H1 (cell line): ENCODE results near the gene TDRD12. TPM values are rescaled to one million over a fixed set of nuclear protein-coding genes. Genes with fewer than 3 reads are reported as not detected.

Experiments
- CTCF ChIA-PET: fragments of 300-600 bp; sonication (Branson Sonifier 250); formaldehyde crosslinking; loops from one replicate; lab custom pipeline; 2021; ENCODE audit not compliant: partially characterized antibody; lab: Charles Lee
- POLR2A ChIA-PET: fragments of 300-600 bp; sonication (Branson Sonifier 250); formaldehyde crosslinking; loops from one replicate; lab custom pipeline; 2021; ENCODE audit warnings: inconsistent platforms; ENCODE audit not compliant: partially characterized antibody; lab: Charles Lee
- DNase-seq, 2 experiments: peaks; one replicate each; pipeline versions ENCODE4 v3.0.0 to v3.0.0-alpha.2; 2010 to 2022; ENCODE audit warnings: low spot score in 2 of 2, low read depth in 1 of 2, mixed read lengths in 1 of 2
- FAIRE-seq: peaks from 2 replicates; lab custom pipeline; 2011; peaks lifted over from hg19 to GRCh38; lab: Jason Lieb, UNC
- H2AFZ ChIP-seq: 2 replicates; pipeline ENCODE4 v1.8.1; 2012; ENCODE audit warnings: low read length, inconsistent platforms
- H2AK5ac ChIP-seq: 2 replicates; pipeline ENCODE4 v1.6.1; 2013; ENCODE audit warnings: low read depth, low read length
- H2BK120ac ChIP-seq: replicated peaks from 2 replicates; pipeline ENCODE3; 2013; ENCODE audit warnings: low read depth, low read length, inconsistent platforms
- H2BK12ac ChIP-seq: 2 replicates; pipeline ENCODE4 v1.6.1; 2013; ENCODE audit warnings: low read depth, low read length
- H2BK15ac ChIP-seq: 2 replicates; pipeline ENCODE4 v1.6.1; 2013; ENCODE audit warnings: low read length
- H2BK20ac ChIP-seq: 2 replicates; pipeline ENCODE4 v1.6.1; 2013; ENCODE audit warnings: low read length
- H2BK5ac ChIP-seq: 2 replicates; pipeline ENCODE4 v1.6.1; 2013; ENCODE audit warnings: low read depth, low read length
- H3K14ac ChIP-seq: 2 replicates; pipeline ENCODE4 v1.6.1; 2013; ENCODE audit warnings: inconsistent platforms; ENCODE audit not compliant: insufficient read length
- H3K18ac ChIP-seq: 2 replicates; pipeline ENCODE4 v1.6.1; 2013; ENCODE audit warnings: low read length; ENCODE audit errors: extremely low read depth
- H3K23ac ChIP-seq: 2 replicates; pipeline ENCODE4 v1.6.1; 2013; ENCODE audit warnings: inconsistent platforms; ENCODE audit not compliant: insufficient read length
- H3K23me2 ChIP-seq: 2 replicates; pipeline ENCODE4 v1.6.1; 2013; ENCODE audit warnings: low read depth, low read length
- H3K27ac ChIP-seq: 2 replicates; pipeline ENCODE4 v1.6.1; 2011; ENCODE audit warnings: low read depth, low read length, inconsistent platforms
- H3K27me3 ChIP-seq, 4 experiments: replicated peaks in 1 of 4; 1 replicate in 1 of 4; 2 replicates in 3 of 4; pipeline versions ENCODE4 v1.6.1 to v1.8.1; 2011 to 2013; ENCODE audit warnings: low read length in 3 of 4, mild to moderate bottlenecking in 3 of 4, inconsistent platforms in 2 of 4, mixed read lengths in 2 of 4, moderate library complexity in 1 of 4; ENCODE audit not compliant: control insufficient read depth in 3 of 4, insufficient read depth in 3 of 4; ENCODE audit errors: extremely low read depth in 1 of 4
- H3K36me3 ChIP-seq, 4 experiments: 2 replicates each; pipeline versions ENCODE4 v1.6.1 to v1.8.1; 2011 to 2013; ENCODE audit warnings: mild to moderate bottlenecking in 4 of 4, low read length in 3 of 4, moderate library complexity in 2 of 4, control low read depth in 1 of 4, inconsistent platforms in 1 of 4; ENCODE audit not compliant: insufficient read depth in 4 of 4, control insufficient read depth in 2 of 4
- H3K4ac ChIP-seq: replicated peaks from 2 replicates; pipeline ENCODE3; 2013; ENCODE audit warnings: low read length, low read depth, mixed read lengths, inconsistent platforms; ENCODE audit not compliant: insufficient read length
- H3K4me1 ChIP-seq, 4 experiments: replicated peaks in 1 of 4; 1 replicate in 1 of 4; 2 replicates in 3 of 4; pipeline versions ENCODE4 v1.6.1 to v1.8.1; 2011 to 2013; ENCODE audit warnings: low read length in 3 of 4, inconsistent platforms in 2 of 4, mixed read lengths in 1 of 4; ENCODE audit not compliant: insufficient read depth in 4 of 4, control insufficient read depth in 3 of 4
- H3K4me2 ChIP-seq, 2 experiments: 2 replicates each; pipeline versions ENCODE4 v1.6.1 to v1.8.1; 2011 to 2013; ENCODE audit warnings: low read depth in 2 of 2, low read length in 2 of 2, control low read depth in 1 of 2, inconsistent platforms in 1 of 2, mild to moderate bottlenecking in 1 of 2; ENCODE audit not compliant: insufficient read depth in 1 of 2
- H3K4me3 ChIP-seq, 4 experiments: fragments of 200-600, 300-600 bp in 1 of 4; sonication (generic), shearing (Covaris generic), sonication (Bioruptor Twin) in 1 of 4; 2 replicates each; pipeline versions ENCODE4 v1.5.1 to v1.8.1; 2011 to 2016; ENCODE audit warnings: low read length in 4 of 4, low read depth in 3 of 4, control low read depth in 2 of 4, inconsistent platforms in 2 of 4, mild to moderate bottlenecking in 2 of 4, mixed read lengths in 1 of 4, moderate library complexity in 1 of 4; ENCODE audit not compliant: insufficient read depth in 2 of 4; ENCODE audit errors: extremely low read depth in 1 of 4
- H3K56ac ChIP-seq: replicated peaks from 2 replicates; pipeline ENCODE3; 2013; ENCODE audit warnings: low read depth, mild to moderate bottlenecking, mixed read lengths, low read length, inconsistent platforms; ENCODE audit not compliant: insufficient read length
- H3K79me1 ChIP-seq: 2 replicates; pipeline ENCODE4 v1.6.1; 2013; ENCODE audit warnings: low read depth, low read length, control low read depth
- H3K79me2 ChIP-seq, 2 experiments: 2 replicates each; pipeline versions ENCODE4 v1.6.1 to v1.8.1; 2012 to 2013; ENCODE audit warnings: low read length in 2 of 2, mild to moderate bottlenecking in 2 of 2, inconsistent platforms in 1 of 2; ENCODE audit not compliant: insufficient read depth in 2 of 2, control insufficient read depth in 1 of 2
- H3K9ac ChIP-seq, 4 experiments: replicated peaks in 1 of 4; 1 replicate in 1 of 4; 2 replicates in 3 of 4; pipeline versions ENCODE4 v1.6.1 to v1.8.1; 2011 to 2013; ENCODE audit warnings: low read depth in 3 of 4, low read length in 3 of 4, control low read depth in 2 of 4, mild to moderate bottlenecking in 2 of 4, moderate library complexity in 2 of 4, inconsistent platforms in 1 of 4; ENCODE audit errors: extremely low read depth in 1 of 4
- H3K9me3 ChIP-seq, 2 experiments: 2 replicates each; pipeline versions ENCODE4 v1.6.1 to v1.8.1; 2012 to 2013; ENCODE audit warnings: mild to moderate bottlenecking in 2 of 2, moderate library complexity in 2 of 2, control low read depth in 1 of 2, inconsistent platforms in 1 of 2, low read depth in 1 of 2, low read length in 1 of 2, mixed read lengths in 1 of 2; ENCODE audit not compliant: insufficient read depth in 2 of 2
- H4K20me1 ChIP-seq, 2 experiments: replicated peaks in 1 of 2; 2 replicates each; pipeline versions ENCODE3 to v1.8.1; 2011 to 2013; ENCODE audit warnings: inconsistent platforms in 2 of 2, low read length in 2 of 2, mild to moderate bottlenecking in 1 of 2; ENCODE audit not compliant: insufficient read depth in 2 of 2, control insufficient read depth in 1 of 2
- H4K5ac ChIP-seq: 2 replicates; pipeline ENCODE4 v1.6.1; 2013; ENCODE audit warnings: low read length, low read depth, mixed read lengths, inconsistent platforms; ENCODE audit not compliant: insufficient read length
- H4K8ac ChIP-seq: 2 replicates; pipeline ENCODE4 v1.8.0; 2013; ENCODE audit warnings: mild to moderate bottlenecking, moderate library complexity, low read length, inconsistent platforms; ENCODE audit not compliant: insufficient read depth; ENCODE audit errors: extremely low read depth
- H4K91ac ChIP-seq: replicated peaks from 2 replicates; pipeline ENCODE3; 2013; ENCODE audit warnings: low read length, mixed read lengths, inconsistent platforms; ENCODE audit not compliant: insufficient read length
- CBX8 ChIP-seq: fragments of 300-800, 300-1000 bp; sonication (generic); IDR thresholded peaks from 2 replicates; pipeline ENCODE4 v1.7.1; 2016; ENCODE audit warnings: low read depth, low read length, borderline replicate concordance
- CREB1 ChIP-seq: IDR thresholded peaks from 2 replicates; pipeline ENCODE4 v1.6.1; 2012; ENCODE audit warnings: inconsistent platforms
- CTBP2 ChIP-seq: IDR thresholded peaks from 2 replicates; pipeline ENCODE4 v1.7.0; 2011; ENCODE audit warnings: borderline replicate concordance, mild to moderate bottlenecking, moderate library complexity, mixed read lengths, low read length; ENCODE audit not compliant: insufficient read depth, insufficient read length
- GABPA ChIP-seq: IDR thresholded peaks from 2 replicates; pipeline ENCODE4 v1.6.1; 2011; ENCODE audit warnings: mild to moderate bottlenecking, low read length, moderate library complexity, borderline replicate concordance; ENCODE audit not compliant: insufficient read depth
- GTF2F1 ChIP-seq: IDR thresholded peaks from 2 replicates; pipeline ENCODE4 v1.6.1; 2012; ENCODE audit warnings: low read depth, low read length, improper control_type of control experiment, borderline replicate concordance
- NANOG ChIP-seq: IDR thresholded peaks from 2 replicates; pipeline ENCODE4 v1.6.1; 2011; ENCODE audit warnings: low read length, low read depth, mild to moderate bottlenecking, inconsistent platforms; ENCODE audit not compliant: insufficient read depth, poor library complexity, severe bottlenecking
- POLR2A ChIP-seq, 2 experiments: IDR thresholded peaks; 1 replicate in 1 of 2; 2 replicates in 1 of 2; pipeline ENCODE4 v1.6.1; 2011; ENCODE audit warnings: low read depth in 2 of 2, low read length in 2 of 2, mild to moderate bottlenecking in 2 of 2; ENCODE audit errors: control extremely low read depth in 1 of 2
- RBBP5 ChIP-seq: IDR thresholded peaks from 2 replicates; pipeline ENCODE4 v1.7.1; 2012; ENCODE audit warnings: low read depth, mild to moderate bottlenecking, inconsistent platforms, low read length, moderate library complexity, borderline replicate concordance
- RFX5 ChIP-seq: IDR thresholded peaks from 2 replicates; pipeline ENCODE4 v1.6.1; 2011; ENCODE audit warnings: low read depth, low read length, improper control_type of control experiment, borderline replicate concordance
- TCF12 ChIP-seq: IDR thresholded peaks from 2 replicates; pipeline ENCODE4 v1.6.1; 2011; ENCODE audit warnings: low read depth, mild to moderate bottlenecking, low read length
- ZNF274 ChIP-seq: IDR thresholded peaks from 2 replicates; pipeline ENCODE4 v1.7.0; 2012; ENCODE audit warnings: low read length, borderline replicate concordance; ENCODE audit errors: extremely low read depth
- WGBS, 2 experiments: shearing (Covaris generic) in 1 of 2; methylation state at CpG; one replicate each; pipeline versions ENCODE4 v1.1.6 to v1.1.7; 2013 to 2015; ENCODE audit warnings: low lambda C conversion rate in 2 of 2, mixed read lengths in 2 of 2, inconsistent platforms in 1 of 2, low coverage in 1 of 2, missing lambda C conversion rate in 1 of 2; ENCODE audit not compliant: insufficient replicate concordance in 2 of 2, insufficient coverage in 1 of 2, insufficient read length in 1 of 2; ENCODE audit errors: extremely low coverage in 1 of 2, missing lambda C conversion rate in 1 of 2; 5-methylcytosine and 5-hydroxymethylcytosine counted together
- polyA plus RNA-seq, 7 experiments: library from polyadenylated mRNA; depleted of rRNA in 3 of 7; stranded (reverse) in 5 of 7; unstranded in 2 of 7; fragments of >200 nt in 5 of 7; fragments of 200-250 nt in 2 of 7; gene quantifications; 1 replicate in 5 of 7; 2 replicates in 1 of 7; 4 replicates in 1 of 7; pipeline versions ENCODE4 v1.2.1 to v1.2.3, GENCODE V29; 2011 to 2013; ENCODE audit warnings: missing spikeins in 2 of 7, mixed read lengths in 2 of 7
- total RNA-seq: library from RNA; stranded (reverse); fragmentation: NEBNext Ultra II Directional; extraction: Animal tissue kit (Norgen Biotek cat#: 25700); gene quantifications from 2 replicates; pipeline ENCODE4 v1.2.1, GENCODE V29; 2021

The TDRD12 gene
- total and polyA plus RNA-seq, 2 of the 8 experiments (the other 6 are each of a cell fraction or from before 2014, with no cell fraction given), result 0.39 to 0.88 TPM

DNA sequence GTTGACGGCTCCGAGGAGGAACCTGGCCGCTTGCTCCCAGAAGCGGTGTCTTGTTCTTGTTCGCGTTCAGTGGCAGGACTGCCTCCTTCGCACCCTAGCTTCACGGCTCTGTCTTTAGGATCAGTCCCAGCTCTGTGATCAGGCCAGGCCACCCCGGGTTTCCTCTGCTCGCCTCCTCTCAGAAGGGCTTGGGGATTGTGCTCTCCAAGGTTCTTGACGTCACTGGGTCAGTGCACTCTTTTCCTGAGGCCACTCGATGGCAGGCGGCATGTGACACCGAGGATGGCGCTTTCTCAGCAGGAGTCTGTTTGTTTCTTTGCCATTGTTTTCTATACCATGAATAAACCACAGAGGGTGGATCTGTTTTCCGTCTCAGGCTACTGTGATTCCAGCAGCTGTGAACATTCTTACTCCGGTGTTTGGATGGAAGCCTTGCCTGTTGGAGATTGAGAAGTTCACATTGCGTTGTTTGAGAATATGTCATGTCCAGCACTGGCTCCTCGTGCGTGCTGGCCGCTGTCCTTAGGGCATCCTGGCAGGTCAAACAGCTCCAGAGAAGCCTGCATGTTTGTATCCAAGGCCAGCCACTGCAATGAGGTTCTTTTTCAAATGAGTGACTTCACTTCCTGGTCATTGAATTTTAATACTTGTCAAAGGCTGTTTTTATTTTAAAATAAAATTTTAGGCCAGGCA, 105.5 kb downstream of the TDRD12 start:
- H3K4me1 ChIP-seq, result peaks cover 8 to 24% (median 14%) of the 10 kb centered on the region in 4 experiments; a peak in 6 of 7 replicates
- H3K23me2 ChIP-seq, result no peaks in the 10 kb centered on the region
- CTCF ChIA-PET, result interaction anchor here (2.1 kb wide), 1 partner anchor 14 kb away, joined by 6 read pairs; no protein-coding TSS in a partner anchor
- H3K4me3 ChIP-seq, result no peak overlapping the region
- H2BK12ac ChIP-seq, result 0 out of 2 replicates have a peak overlapping the region, but pooled peaks have one; percentile 94
- peak overlapping the region; percentile 8; the same call in 1 of the 2 replicates for H2BK5ac ChIP-seq
- POLR2A ChIA-PET, result interaction anchor here (1.2 to 1.3 kb wide), 2 partner anchors 44 to 152 kb away, joined by 3 to 4 read pairs; no protein-coding TSS in a partner anchor
- H4K8ac ChIP-seq, result no peak overlapping the region
- no peak overlapping the region; the same call in 1 of the 2 replicates for H3K27ac ChIP-seq
- peak overlapping the region; percentile 22 for H4K91ac ChIP-seq
- 85% methylated on average over 21 of the region's 21 CpGs; no CpG with 5 or more reads in 1 of the 2 experiments for WGBS, 2 experiments
- no peaks in the 10 kb centered on the region for H3K79me1 ChIP-seq
- DNase-seq (no peak), FAIRE-seq (no peak)
- peak overlapping the region; percentile 35; the same call in 1 of the 2 replicates for H3K18ac ChIP-seq
- H4K20me1 ChIP-seq, result no peaks in the 10 kb centered on the region
- H2BK15ac ChIP-seq, result peak overlapping the region; percentile 54; the same call in 1 of the 2 replicates
- no peak overlapping the region for H3K4ac ChIP-seq
- no peak overlapping the region for H3K56ac ChIP-seq
- no peak overlapping the region for H4K5ac ChIP-seq
- H3K9ac ChIP-seq, result no peak overlapping the region
- no peak overlapping the region for H3K23ac ChIP-seq
- H3K4me2 ChIP-seq, result no peak overlapping the region
- H3K9me3 ChIP-seq, result no peaks in the 10 kb centered on the region
- peak overlapping the region; percentile 35; the same call in 1 of the 2 replicates for H2AFZ ChIP-seq
- H2BK20ac ChIP-seq, result peak overlapping the region; percentile 57; the same call in 1 of the 2 replicates
- H3K36me3 ChIP-seq, result no peaks in the 10 kb centered on the region
- no peak overlapping the region for H3K14ac ChIP-seq
- no peaks in the 10 kb centered on the region for H3K79me2 ChIP-seq
- no peak overlapping the region for H2BK120ac ChIP-seq
- H2AK5ac ChIP-seq, result no peak overlapping the region
- no peaks in the 10 kb centered on the region for H3K27me3 ChIP-seq
- TF ChIP-seq ZNF274, result no peak
- TF ChIP-seq POLR2A (IDR thresholded peaks at IDR 0.05; ENCODE audit: control extremely low read depth in 1 of 2, low read depth in 2 of 2, low read length in 2 of 2), result no peak
- TF ChIP-seq CREB1, result no peak
- TF ChIP-seq RFX5, result no peak
- TF ChIP-seq NANOG, result no peak
- no peak for TF ChIP-seq CTBP2
- no peak for TF ChIP-seq CBX8
- TF ChIP-seq TCF12, result no peak
- no peak for TF ChIP-seq RBBP5
- no peak for TF ChIP-seq GTF2F1
- no peak for TF ChIP-seq GABPA
